GM18870 (cell line): ENCODE results near the gene ADRA2B.
"Not testable (repeated sequence)": the region's sequence is repeated elsewhere in the genome, so short reads cannot be mapped to it uniquely, and the experiment has no call there.

Experiments used
- ATAC-seq: cut with Tn5 transposase; IDR thresholded peaks from one replicate; pipeline ENCODE4 v1.9.1; 2021; ENCODE audit warnings: moderate library complexity; ENCODE audit not compliant: unreplicated experiment

ADRA2B gene

DNA sequence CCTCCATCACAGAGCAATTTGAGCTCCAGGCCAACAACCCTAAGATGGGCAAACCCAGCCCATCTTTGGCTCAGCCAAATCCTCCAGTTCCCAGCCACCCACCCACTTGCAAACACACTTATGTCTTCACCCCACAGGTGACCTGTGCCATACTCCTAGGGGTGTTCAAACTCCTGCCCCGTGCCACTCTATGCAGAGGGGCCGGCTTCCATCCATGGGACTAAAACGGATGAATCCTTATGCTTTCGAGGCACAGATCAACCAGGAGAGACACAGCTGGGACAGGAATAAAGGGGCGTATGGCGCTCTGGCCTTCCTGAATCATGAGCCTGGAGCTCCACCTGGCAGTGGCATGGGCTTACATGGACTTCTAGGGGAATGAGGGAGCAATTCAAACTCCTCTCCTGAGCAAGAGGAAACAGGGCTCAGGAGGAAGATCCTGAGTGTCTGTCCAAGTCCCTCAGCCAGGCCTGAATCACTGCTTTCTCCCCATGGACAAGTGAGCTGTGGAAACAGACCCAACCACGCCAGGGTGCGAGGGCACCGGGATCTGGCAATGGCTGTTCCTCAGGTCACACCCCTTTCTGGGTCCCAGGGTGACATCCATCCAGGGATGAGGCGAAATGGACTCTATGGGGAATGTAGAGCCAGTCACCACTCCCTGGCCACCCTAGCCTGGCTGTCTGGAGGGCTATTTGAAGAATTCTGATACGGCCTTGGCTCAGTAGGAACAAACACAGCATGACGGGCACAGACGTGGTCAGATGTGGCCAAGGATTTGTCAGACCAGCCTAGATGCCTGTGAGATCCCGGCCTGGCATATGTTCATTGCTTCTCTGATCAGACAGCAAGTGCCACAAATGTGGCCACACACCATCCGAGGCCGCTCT is 45.0 kb downstream of the ADRA2B start:
- not testable (repeated sequence) for ATAC-seq

- ATAC-seq: not testable (repeated sequence)
These were observed 46.0 kb downstream of the ADRA2B start for GRCh38 chr2:96070351-96070750.

- ATAC-seq: not testable (repeated sequence)
These were observed 46.5 kb downstream of the ADRA2B start for GRCh38 chr2:96069878-96070277.

- not testable (repeated sequence) for ATAC-seq
These were observed 48.3 kb downstream of the ADRA2B start for GRCh38 chr2:96067902-96068581.

DNA sequence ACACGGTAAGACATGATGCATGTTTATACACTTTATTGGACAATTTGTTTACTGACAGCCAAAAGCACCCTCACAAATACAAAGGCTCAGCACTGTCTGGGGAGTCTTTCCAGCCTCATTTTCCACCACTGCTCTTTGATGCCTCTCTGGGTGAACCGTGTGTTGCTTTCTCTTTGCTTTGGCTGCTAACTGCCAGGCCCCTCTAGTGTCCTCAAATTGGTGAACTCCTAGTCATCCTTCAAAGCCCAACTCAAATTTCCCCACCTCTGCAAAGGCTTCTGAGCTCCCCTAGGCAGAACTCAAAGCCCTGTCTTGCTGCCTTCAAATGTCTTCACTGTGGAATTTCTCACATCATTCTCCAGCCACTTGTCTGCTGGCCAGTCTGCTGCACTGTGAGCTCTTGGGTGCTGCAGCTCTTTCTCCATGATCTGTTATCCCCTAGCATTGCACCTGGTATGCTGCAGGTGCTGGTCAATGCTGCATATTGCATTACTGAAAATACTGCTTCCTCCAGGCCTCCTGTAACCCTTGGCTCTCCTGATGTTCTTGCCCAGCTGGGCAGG is 49.2 kb downstream of the ADRA2B start:
- ATAC-seq: not testable (repeated sequence)

GRCh38 chr2:96066511-96066910 is 49.9 kb downstream of the ADRA2B start:
- ATAC-seq: not testable (repeated sequence)

DNA sequence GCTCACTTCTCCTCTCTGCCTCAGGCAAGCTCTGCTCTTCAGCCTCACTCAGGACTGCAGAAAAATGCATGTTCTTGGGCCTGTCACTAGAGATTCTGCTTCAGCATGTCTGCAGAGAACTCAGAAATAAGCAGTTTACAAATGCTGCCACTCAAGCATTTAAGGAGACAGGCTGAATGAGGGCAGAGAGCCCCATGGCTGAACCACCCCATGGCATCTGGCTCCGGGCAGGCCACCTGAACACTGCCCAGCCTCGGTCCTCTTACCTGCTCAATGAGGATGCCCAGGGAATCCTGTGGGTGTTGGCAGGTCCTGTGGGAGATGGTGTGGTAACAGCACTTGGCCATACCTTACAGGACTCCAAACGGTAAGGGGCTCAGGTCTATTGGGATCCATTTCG is 50.4 kb downstream of the ADRA2B start:
- not testable (repeated sequence) for ATAC-seq

DNA sequence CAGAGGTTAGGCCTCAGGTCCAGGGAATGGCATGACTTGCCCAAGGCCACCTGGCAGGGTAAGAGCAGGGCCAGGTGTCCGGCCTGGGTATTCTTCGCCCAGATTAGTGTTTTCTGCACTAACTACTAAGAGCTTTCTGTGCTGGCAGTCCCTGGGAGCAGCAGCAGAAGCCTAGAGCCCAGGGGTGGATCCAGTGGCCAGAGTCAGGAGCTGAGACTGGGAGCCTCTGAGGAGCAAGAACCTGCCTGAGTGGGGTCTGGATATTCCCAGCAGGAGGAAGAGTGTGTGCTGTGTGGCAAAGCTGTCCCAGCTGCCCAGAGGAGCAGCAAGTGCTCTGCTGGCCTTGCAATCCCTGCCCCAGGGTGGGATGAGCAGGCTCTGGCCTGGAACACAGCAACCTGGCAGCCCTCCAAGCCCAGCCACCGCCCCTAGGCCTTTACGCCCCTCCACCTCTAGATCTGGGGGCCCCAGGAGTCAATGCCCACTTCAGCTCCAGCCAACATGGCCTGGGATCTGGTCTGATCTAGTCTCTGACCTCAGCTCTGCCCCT is 50.9 kb downstream of the ADRA2B start:
- no peak for ATAC-seq

DNA sequence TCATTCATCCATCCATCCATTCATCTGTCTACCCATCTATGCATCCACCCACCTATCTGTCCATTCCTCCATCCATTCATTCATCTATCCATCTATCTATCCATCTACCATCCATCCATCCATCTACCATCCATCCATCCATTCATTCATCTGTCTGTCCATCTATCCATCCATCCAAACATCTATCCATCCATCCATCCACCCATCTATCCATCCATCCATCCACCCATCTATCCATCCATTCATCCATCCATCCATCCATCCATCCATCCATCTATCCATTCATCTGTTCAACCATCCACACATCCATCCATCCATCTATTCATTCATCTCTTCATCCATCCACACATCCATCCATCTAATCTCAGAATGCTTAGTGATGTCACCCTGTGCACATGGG is 51.6 kb downstream of the ADRA2B start:
- not testable (repeated sequence) for ATAC-seq

GRCh38 chr2:96064047-96064675 is 52.2 kb downstream of the ADRA2B start:
- not testable (repeated sequence) for ATAC-seq

DNA sequence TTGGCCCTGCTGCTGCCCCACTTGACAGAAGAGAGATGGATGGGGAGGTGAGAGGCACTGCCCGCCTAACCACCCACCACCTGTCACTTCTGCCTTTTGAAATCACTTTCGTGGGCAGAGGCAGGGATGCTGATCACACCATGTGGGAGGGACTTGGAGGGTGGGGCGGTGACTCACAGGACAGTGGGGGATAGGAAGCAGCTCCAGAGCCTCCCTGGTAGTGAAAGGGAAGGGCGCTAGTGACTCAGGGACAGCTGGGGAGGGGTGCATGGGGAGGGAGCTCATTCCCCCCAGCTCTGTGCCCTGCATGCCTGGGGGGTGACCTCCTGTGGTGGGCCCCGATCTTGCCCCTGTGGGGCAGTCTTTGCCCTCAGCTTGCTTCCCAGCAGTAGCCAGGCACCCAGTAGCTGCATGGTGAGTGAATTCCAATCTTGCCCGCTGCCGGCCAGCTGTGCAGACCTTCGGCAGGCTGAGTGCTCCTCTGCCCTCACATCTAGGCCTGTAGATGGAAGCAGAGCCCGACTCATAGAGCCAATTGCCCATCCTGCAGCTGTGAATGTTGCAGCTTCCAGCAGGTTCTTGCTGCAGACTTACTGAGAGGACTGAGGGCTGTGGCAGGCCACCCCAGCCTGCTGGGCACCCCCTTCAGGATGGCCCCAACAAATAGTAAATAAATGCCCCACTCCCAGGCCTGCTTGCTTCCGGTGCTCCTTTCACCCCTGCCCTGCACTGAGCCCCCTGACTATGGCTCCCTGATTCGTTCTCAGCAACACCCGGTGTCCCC is 53.1 kb downstream of the ADRA2B start:
- not testable (repeated sequence) for ATAC-seq
